Measurements from ENCODE around the gene RETREG1.

GRCh38 chr5:16595881-16596580 lies 20.8 kb downstream of the RETREG1 start:
- TF ChIP-seq CTCF (IDR thresholded peaks at IDR 0.05; ENCODE audit: poor library complexity) (no peak), EZH2phosphoT487 (IDR thresholded peaks at IDR 0.05; ENCODE audit: low read depth, severe bottlenecking, unreplicated experiment) (no peak), EZH2 (IDR thresholded peaks at IDR 0.05; ENCODE audit: borderline replicate concordance) (no peak)
